Nephron (organoid): ENCODE results near the gene ZNF831.

Experiments used
- H3K27ac Mint-ChIP-seq, 3 experiments: 2 replicates each; pipeline ENCODE4 v1.8.0; 2020; ENCODE audit warnings: mixed read lengths in 3 of 3, mild to moderate bottlenecking in 2 of 3, moderate library complexity in 1 of 3
- H3K27me3 Mint-ChIP-seq: 2 replicates; pipeline ENCODE4 v1.8.0; 2021; ENCODE audit warnings: low read depth, mild to moderate bottlenecking, moderate library complexity, mixed read lengths
- H3K36me3 Mint-ChIP-seq: 2 replicates; pipeline ENCODE4 v1.8.0; 2020; ENCODE audit warnings: low read depth, mixed read lengths
- H3K4me1 Mint-ChIP-seq: 2 replicates; pipeline ENCODE4 v1.8.0; 2020; ENCODE audit warnings: mixed read lengths
- H3K4me3 Mint-ChIP-seq, 3 experiments: 2 replicates each; pipeline ENCODE4 v1.8.0; 2020; ENCODE audit warnings: mild to moderate bottlenecking in 3 of 3, mixed read lengths in 3 of 3, moderate library complexity in 2 of 3
- H3K9me3 Mint-ChIP-seq: 2 replicates; pipeline ENCODE4 v1.8.0; 2020; ENCODE audit warnings: mixed read lengths
- TF ChIP-seq, protein P1 (sequence below), 3 experiments: fragments of 200-600 bp; sonication (generic); IDR thresholded peaks; one replicate each; pipeline ENCODE4 v1.5.0; 2021; ENCODE audit warnings: antibody characterized with exemption in 3 of 3; ENCODE audit not compliant: unreplicated experiment in 3 of 3

ZNF831 gene

DNA sequence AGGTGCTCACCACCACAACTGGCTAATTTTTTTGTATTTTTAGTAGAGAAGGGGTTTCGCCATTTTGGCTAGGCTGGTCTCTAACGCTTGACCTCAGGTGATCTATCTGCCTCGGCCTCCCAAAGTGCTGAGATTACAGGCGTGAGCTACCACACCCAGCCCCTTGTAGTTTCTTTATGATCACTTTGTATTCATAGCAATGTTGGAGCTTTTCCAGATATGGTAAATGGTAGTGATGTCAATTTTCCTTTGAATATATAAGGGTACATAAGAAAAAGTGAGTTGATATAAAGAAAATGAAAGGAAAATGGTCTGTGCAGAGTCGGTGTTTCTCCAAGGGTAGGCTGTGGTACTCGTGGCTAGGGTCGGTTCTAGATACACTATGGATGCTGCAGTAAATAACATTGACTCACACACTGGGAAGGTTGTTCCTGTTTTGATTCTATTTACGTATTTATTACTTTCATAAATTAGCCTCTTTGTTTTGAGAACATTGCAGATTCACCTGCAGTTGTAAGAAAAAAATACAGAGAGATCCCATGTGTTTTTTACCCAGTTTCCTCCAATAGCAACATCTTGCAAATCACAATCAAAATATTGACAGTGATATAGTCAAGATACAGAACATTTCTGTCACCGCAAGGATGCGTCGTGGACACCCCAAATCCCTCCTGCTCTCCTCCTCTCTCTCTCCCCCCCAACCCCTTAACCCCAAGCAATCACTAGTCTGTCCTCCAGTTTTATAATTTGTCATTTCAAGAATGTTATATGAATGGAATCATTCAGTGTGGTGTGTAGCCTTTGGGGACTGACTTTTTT lies 2.5 kb downstream of the ZNF831 start:
- peaks cover 3% of the 10 kb centered on the region for H3K27me3 Mint-ChIP-seq
- no peak overlapping the region for H3K27ac Mint-ChIP-seq
- peaks cover 9% of the 10 kb centered on the region for H3K9me3 Mint-ChIP-seq
- no peak overlapping the region for H3K4me3 Mint-ChIP-seq
- TF ChIP-seq, protein P1, sequence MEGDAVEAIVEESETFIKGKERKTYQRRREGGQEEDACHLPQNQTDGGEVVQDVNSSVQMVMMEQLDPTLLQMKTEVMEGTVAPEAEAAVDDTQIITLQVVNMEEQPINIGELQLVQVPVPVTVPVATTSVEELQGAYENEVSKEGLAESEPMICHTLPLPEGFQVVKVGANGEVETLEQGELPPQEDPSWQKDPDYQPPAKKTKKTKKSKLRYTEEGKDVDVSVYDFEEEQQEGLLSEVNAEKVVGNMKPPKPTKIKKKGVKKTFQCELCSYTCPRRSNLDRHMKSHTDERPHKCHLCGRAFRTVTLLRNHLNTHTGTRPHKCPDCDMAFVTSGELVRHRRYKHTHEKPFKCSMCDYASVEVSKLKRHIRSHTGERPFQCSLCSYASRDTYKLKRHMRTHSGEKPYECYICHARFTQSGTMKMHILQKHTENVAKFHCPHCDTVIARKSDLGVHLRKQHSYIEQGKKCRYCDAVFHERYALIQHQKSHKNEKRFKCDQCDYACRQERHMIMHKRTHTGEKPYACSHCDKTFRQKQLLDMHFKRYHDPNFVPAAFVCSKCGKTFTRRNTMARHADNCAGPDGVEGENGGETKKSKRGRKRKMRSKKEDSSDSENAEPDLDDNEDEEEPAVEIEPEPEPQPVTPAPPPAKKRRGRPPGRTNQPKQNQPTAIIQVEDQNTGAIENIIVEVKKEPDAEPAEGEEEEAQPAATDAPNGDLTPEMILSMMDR (IDR thresholded peaks at IDR 0.05; ENCODE audit: unreplicated experiment in 3 of 3) = no peak
- H3K36me3 Mint-ChIP-seq = peaks cover 5% of the 10 kb centered on the region
- H3K4me1 Mint-ChIP-seq = no peaks in the 10 kb centered on the region

DNA sequence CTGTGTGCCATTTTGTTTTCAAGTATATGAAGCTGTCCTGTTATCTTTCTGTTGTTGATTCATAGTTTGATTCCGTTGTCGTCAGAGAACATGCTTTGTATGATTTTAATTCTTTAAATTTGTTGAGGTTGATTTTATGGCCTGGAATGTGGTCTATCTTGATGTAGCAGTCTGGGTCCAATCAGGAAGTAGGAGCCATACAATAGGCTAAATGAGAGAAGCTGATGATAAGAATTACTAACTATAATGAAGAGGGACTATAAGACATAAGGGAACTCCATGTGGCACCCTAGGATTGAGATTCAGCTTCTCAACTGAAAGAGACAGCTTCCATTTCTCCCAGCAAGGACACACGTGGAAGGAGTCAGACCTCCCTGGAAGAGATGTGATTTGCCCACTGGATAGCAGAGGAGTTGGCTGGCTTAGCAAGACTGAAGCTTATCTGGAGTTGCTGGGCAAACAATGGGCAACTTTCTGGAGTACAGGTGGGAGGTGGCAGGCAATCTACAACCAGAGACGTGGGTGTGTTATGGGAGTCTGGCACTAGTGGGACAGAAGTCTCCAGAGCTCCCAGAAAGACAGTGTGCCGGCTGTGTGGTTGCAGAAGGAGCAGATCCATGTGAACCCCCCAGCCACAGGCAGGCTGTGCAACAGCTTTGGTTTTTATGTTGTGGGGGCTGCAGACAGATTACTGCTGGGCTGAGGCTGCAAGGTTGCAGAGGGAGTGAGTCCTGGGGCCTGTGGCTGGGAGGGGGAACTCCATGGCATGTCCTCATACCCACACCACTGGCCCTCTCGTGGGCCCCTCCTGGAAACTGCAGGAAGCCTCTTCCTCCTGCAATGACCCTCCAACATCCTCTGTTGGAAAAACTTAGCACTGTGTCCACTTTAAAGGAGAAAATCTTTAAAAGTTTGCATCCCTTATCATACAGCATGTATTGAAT lies 7.1 kb downstream of the ZNF831 start:
- peaks cover 3% of the 10 kb centered on the region for H3K27me3 Mint-ChIP-seq
- H3K9me3 Mint-ChIP-seq = peaks cover 9% of the 10 kb centered on the region
- TF ChIP-seq, protein P1 (IDR thresholded peaks at IDR 0.05; ENCODE audit: unreplicated experiment in 3 of 3) = no peak
- no peaks in the 10 kb centered on the region for H3K4me1 Mint-ChIP-seq
- H3K27ac Mint-ChIP-seq = no peak overlapping the region
- H3K4me3 Mint-ChIP-seq = no peak overlapping the region
- peaks cover 5% of the 10 kb centered on the region for H3K36me3 Mint-ChIP-seq

DNA sequence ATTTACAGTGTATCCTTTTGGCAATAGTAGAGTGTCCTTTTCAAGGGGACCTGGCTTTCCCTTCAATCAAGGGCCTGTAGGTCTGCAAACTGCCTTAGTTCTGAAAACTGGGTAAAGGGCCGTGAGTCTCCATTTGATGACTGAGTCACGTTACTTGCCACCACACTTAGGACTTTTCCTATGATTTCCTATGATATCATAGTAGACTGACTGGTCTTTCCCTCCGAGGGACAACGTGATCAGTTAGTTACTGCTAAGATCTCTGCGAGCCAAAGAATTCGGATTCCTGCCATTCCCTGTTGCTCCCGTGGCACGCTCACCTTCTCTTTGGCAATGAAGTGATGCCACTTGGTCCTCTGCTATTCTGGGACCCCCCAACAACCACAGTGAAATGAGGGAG lies 8.4 kb downstream of the ZNF831 start:
- TF ChIP-seq, protein P1 (IDR thresholded peaks at IDR 0.05; ENCODE audit: unreplicated experiment in 3 of 3) = no peak
- Mint-ChIP-seq H3K9me3 (peaks cover 9% of the 10 kb centered on the region), H3K27me3 (no peaks in the 10 kb centered on the region), H3K4me1 (no peaks in the 10 kb centered on the region), H3K36me3 (peaks cover 5% of the 10 kb centered on the region), H3K27ac (no peak overlapping the region), H3K4me3 (no peak overlapping the region)

DNA sequence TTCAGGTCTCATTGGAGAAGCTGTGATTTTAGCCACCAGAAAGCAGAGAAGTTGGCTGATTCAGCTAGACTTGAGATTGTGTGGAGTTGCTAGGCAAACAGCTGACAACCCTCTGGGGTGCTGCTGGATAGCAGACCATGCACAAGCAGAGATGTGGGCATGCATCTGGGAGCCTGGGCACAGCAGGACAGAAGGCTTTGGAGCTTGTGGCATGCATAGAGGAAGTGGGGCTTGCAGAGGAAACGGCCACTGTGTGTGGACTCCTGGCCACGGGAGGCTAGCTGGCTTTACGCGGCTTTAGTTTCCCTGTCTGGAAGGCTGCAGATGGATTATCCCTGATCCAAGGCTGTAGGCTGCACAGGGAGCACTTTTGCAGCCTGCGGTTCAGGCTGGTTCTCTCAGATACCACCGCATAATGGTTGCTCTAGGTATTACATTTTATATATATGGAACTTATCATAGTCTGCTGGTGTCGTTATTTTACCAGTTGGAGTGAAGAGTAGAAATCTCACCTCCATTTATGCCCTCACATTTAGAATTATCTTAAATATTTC lies 10.4 kb downstream of the ZNF831 start:
- TF ChIP-seq, protein P1 (IDR thresholded peaks at IDR 0.05; ENCODE audit: unreplicated experiment in 3 of 3) = no peak
- H3K27ac Mint-ChIP-seq = no peak overlapping the region
- no peak overlapping the region for H3K4me3 Mint-ChIP-seq
- no peaks in the 10 kb centered on the region for H3K4me1 Mint-ChIP-seq
- peaks cover under 1% of the 10 kb centered on the region for H3K36me3 Mint-ChIP-seq
- H3K9me3 Mint-ChIP-seq = peaks cover 4% of the 10 kb centered on the region
- H3K27me3 Mint-ChIP-seq = peaks cover 4% of the 10 kb centered on the region

DNA sequence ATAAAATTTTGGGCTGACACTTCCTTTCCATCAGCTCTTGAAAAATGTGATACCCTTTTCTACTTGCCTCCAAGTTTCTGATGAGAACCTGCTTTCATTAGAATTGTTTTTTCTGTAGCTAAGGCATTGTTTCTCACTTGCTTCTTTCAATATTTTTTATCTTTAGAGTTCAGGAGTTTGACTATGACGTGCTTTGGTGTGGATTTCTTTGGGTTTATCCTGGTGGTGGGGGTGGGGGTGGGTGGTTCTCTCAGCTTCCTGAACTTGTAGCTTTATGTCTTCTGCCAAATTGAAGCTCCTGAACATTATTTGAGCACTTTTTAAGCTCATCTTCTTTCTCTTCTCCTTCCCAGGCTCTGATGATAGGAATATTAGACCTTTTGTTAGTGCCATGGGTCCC lies 11.4 kb downstream of the ZNF831 start:
- H3K27ac Mint-ChIP-seq = no peak overlapping the region
- no peak overlapping the region for H3K4me3 Mint-ChIP-seq
- peaks cover 11% of the 10 kb centered on the region for H3K27me3 Mint-ChIP-seq
- H3K36me3 Mint-ChIP-seq = no peaks in the 10 kb centered on the region
- H3K9me3 Mint-ChIP-seq = peaks cover 3% of the 10 kb centered on the region
- TF ChIP-seq, protein P1 (IDR thresholded peaks at IDR 0.05; ENCODE audit: unreplicated experiment in 3 of 3) = no peak
- H3K4me1 Mint-ChIP-seq = no peaks in the 10 kb centered on the region
